GM21515 (cell line): ENCODE data around the gene TXN2.

ENCODE experiments used
- ATAC-seq: cut with Tn5 transposase; IDR thresholded peaks from one replicate; pipeline ENCODE4 v1.9.1; 2021; ENCODE audit not compliant: unreplicated experiment

TXN2 gene

DNA sequence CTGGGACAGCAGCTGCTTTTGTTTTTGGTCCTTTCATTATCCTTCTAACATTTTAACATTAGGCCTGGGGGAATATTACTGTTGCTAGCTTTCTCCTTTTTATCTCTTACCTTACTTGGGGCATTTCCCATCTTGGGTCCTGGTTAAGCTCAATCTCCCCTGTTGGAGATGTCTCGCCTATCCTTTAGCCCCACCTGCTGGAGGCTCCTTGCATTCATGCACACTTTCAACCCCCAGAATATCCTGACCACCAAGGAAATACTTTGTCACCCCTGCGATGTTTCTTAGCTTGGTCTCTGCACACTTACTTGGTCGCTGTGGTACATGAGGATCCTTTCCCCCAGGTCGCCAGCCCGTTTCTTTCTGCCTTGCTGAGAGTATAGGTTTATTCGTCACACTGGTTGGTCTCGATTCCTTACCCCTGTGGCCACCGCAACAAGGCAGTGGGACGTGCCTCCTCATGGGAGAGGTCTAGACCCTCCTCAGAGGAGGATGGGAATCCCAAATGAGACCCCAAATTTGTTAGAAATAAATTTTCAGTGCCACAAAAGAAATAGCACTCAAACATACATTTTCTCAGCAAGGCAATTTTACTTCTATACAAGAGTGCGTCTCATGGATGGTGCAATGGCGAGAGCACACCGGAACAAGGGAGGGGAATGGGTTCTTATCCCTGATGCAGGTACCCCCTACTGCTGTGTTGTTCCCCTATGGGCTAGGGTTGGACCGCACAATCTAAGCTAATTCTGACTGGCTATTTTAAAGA is 5.4 kb upstream of the TXN2 start:
- ATAC-seq, result no peak

DNA sequence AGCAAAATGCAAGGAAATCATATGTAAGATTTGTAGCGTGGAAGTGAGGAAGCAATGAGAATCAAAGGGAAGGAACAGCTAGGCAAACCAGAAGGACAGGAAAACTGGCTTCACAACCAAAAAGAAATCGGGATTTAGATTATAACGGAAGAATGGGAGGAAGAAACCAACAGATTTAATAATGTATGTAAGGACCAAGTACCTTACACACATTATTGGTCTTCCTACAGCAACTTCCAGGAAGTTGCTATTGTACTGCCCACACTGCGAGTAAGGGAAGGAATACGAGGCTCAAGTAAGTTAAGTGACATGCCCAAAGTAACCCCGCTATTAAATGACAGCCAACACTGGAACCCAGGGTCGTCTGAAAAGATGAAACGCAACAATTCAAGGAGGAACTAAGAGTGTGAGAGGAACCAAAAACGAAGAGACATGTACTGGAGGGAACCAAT is 473 bp downstream of the TXN2 start:
- ATAC-seq, result no peak

- no peak for ATAC-seq
These were observed 2.5 kb downstream of the TXN2 start for GRCh38 chr22:36478966-36479365.

DNA sequence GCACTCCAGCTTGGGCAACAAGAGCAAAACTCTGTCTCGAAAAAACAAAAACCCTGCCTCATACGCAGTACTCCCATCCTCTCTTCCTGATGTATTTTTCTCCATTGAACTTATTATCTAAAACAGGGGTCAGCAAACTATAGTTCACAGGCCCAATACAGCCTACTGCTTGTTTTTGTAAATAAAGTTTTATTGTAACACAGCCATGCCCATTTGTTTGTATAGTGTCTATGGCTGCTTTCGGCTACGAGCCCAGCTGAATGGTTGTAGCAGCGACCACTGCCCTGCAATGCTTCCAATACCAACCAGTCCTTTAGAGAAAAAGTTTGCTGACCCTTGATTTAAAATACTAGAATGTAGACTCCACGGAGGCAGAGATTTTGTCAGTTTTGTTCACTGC is 6.1 kb downstream of the TXN2 start:
- ATAC-seq, result no peak

DNA sequence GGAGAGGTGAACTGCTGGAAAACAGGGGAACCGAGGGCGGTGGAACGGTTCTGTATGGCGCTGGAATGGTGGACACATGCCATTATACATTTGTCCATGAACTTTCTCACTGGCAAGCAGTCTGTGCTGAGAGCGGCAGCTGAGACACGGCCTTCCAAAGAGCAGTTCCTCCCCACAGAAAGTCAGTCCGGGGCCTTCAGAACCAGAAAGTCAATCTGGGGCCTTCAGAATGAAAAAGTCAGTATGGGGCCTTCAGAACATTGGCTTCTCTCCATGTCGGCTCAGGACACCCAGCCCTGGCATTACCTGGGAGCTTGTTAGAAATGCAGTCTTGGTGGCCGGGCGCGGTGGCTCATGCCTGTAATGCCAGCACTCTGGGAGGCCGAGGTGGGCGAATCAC is 8.8 kb downstream of the TXN2 start:
- ATAC-seq, result no peak

GRCh38 chr22:36471341-36471821 is 10.1 kb downstream of the TXN2 start:
- ATAC-seq, result no peak

DNA sequence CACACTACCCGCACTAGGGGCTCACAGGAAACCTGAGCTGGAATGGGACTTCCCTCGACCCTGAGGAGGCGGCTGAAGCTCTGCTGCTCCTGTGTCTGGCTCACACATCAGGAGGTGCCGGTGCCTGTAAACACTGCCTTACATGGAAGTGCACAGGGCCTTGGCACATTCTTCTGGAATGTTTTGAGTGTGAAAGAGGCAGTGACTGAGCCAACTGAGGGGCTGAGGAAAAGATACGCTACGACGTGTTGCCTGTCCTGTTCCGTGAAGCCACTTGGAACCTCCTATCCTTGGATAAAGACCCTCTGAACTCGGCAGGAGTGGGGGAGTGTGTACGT is 10.5 kb downstream of the TXN2 start:
- no peak for ATAC-seq

DNA sequence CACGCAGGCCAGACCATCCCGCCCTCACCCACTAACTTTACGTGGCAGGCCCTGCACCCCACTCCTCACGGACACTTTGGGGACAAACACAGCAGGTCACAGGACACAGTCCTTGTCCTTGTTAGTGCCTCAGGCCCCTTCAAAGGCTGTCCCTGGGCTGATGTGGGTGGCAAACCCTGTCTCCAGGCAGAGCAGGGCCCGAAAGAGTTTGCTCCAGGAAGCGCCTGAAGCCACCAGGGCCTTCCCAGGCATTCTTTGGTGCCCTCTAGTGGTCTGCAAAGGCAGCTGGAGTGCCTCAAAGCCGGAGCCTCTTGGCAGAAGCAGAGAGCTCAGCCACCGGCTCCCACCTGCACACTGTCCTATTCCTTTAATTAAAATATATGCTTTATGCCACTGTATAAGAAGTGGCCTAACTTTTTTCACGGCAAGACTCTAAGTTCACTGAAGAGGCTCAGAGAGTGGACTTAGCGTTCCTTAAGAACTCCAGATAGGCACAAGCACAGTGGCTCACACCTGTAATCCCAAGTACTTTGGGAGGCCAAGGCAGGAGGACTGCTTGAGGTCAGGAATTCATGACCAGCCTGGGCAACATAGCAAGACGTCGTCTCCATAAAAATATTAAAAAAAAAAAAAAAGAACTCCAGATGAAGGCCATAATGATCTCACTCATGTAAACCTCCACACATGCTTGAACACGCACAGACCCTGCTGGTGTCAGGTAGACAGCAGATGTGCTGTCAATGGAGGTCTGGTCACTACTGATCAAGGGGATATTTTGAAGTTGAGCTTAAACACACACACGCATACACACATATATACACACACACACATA is 11.1 kb downstream of the TXN2 start:
- ATAC-seq, result peak; percentile 52

DNA sequence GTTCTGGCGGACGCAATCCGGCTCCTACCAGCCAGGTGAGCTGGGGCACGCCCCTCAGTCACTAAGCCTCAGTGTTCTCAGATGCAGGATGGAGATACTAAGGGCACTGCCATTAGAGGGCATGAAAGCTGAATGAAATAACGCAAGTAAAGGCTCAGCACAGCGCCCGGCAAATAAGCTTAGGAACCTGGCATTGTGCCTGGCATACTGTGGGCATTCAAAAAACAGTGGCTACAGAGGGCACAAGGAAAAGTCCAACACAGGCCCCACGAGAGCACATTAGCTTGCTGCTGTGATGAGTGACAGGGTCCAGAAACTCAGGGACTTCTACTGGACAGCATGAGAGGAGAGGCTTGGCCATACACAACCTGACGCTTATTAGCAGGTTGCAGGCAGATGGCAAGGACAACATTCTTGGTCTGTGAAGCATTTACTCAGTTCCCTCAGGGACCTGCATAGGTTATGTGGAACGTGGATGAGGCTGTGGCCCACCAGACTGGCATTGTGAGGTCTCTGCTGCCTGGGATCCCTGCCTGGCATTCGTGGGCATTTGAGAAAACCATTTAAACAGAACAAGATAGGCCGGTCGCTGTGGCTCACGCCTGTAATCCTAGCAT is 12.2 kb downstream of the TXN2 start:
- no peak for ATAC-seq

DNA sequence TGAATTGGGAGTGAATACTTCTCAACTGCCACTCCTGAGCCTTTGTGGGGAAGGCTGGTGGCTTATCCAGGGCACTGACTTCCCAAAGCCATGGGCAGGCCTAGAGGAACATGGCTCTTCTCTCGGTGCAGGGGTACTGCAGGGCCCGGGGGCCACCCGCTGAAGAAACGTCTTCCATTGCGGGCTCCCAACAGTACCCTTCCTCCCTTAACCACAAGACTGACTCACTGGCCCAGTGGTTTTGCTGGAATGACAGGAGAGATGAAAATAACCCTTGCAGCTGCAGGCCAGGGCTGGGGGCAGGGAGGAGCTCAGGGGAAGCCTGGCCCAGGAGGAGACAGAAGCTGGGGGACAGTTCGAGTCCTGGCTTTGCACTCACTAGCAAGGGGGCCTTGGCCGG is 13.5 kb downstream of the TXN2 start:
- no peak for ATAC-seq

DNA sequence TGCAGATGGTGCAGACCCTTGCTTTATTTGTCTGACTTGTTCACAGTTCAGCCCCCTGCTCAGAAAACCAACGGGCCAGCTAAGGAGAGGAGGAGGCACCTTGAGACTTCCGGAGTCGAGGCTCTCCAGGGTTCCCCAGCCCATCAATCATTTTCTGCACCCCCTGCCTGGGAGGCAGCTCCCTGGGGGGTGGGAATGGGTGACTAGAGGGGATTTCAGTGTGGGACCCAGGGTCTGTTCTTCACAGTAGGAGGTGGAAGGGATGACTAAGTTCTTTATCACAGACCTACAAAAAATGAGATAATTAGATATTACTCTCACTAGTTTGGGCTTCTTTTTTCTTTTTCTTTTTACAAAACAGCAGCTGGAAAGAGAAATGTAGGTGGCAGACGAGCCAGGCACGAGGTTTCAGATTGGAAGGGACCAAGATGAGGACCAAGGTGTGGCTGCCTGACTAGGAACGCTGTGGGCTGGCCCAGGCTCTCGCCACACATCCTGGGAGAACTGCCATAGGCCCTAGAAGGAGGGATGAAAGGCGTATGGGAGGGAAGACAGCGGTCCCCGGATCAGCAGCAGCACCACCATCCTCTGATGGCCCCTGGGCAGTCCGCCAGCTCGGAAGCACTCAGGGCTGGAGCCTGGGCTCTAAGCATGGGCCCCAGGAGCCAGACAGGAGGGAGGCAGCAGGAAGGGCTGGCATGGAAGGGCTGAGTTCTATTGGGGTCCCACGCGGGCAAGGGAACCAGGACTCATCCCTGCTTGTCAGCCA is 14.2 kb downstream of the TXN2 start:
- ATAC-seq, result no peak

DNA sequence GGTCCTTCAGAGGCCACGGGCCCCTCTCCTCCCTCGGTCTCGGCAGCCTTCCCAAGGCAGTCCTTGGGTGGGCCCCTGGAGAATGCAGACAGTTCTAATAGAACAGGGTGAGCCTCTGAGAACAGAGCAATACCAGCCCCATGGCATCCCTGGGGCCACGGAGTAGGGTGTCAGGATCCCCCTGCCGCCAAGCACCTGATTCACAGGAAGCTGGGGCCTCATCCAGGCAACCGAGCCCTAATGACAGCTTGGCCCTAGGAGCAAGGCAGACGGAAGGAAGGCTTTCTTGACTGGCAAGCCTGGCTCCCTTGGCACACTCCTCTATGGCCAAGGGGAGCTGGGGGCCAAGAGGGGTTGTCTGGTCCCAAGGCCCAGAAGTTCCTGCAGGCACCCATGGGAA is 15.2 kb downstream of the TXN2 start:
- ATAC-seq, result no peak

DNA sequence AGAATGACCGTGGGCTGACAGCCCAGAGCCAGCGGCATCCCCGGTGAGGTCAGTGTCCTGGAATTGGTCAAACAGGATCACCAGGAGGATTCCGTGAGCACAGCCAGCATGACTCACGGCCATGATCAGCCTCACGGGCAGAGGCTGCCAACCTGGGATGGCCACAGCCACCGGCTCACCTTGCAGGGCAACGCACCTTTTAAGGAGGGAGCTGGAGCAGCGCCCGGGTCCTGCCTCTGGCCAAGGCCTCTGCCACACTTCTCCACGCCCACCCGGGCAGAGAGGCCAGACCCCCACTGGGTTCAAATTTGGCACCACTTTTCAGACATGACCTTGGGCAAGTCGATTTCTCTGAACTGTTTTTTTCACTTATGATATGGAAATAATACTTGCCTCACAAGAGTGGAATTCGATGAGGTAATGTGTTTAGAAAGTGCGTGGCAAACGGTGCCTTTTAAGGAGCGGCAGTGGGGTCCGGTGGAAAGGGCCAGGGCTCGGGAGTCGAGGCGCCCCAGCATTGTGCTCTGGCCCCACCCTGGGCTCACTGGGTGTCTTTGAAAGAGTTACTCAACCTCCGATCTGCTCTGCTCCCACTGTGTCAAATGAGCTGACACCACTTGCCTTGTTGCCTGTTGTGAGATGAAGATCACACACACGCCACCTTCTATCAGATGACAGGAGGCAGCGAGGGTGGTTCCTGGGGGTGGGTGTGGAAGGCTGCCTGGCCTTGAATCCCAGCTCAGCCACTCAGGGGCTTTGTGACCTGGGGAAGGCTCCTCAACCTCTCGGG is 16.0 kb downstream of the TXN2 start:
- no peak for ATAC-seq

- no peak for ATAC-seq
These were observed 16.7 kb downstream of the TXN2 start for GRCh38 chr22:36464715-36465231.

DNA sequence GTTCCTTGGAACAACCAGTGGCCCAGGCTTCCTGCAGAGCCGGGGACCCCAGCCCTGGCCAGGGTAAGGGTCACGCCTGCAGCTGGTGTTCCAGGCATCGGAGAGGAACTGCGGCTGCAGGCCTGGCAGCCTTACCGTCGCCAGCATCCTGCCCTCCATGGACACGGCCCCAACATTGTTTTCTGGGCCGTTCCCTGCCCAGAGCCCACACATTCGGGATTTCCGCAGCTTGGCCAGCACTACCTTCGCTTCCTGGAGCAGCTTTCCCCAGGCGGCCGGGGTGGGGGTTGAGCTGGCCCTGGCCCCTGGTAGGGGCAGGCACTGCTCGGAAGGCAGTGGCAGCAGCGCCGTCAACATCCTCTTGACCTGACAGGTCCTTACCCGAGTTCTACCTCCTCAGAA is 17.7 kb downstream of the TXN2 start:
- no peak for ATAC-seq

- ATAC-seq, result no peak
These were observed 19.5 kb downstream of the TXN2 start for GRCh38 chr22:36461665-36462649.

- no peak for ATAC-seq
These were observed 21.2 kb downstream of the TXN2 start for GRCh38 chr22:36460202-36460601.

DNA sequence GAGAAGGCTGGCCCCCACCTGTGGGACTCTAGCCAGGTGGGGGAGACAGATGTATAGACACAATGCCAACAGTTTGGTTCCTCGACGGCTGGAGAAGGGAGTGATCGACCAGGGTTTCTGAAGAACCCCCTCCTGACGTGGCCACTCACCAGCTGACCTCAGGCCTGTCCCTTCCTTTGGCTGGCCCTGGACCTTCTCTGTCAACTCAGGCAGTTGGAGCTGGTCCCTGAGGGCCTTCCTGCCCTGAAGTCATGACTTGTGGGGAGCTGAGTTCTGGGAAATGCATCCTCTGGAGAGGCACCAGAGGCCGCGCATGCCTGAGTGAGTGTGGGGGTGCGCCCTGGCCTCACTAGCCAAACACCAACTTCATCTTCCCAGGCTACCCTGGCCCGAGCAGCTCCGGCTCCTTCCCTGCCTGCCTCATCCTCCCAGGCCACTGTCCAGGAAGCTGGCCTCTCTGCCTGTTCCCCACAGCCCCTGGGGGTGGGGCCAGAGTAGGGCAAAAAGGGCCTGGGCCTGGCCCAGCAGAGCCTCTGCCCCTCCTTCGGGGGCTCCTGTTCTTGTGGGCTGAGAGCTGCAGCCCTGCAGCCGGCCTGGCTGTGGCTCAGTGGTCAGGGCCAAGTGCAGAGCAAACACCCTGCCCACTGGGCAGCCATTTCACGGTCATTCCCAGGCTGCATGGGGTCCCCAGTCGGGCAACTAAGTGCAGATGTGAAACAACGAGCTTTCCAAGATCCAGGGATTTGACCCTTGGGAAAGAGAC is 23.6 kb downstream of the TXN2 start:
- no peak for ATAC-seq
